GM15510 (cell line): Measurements from ENCODE around the gene RPLP1.

Experiments used
- POLR2A ChIP-seq: IDR thresholded peaks from 3 replicates; pipeline ENCODE4 v1.6.1; 2011; ENCODE audit warnings: borderline replicate concordance; ENCODE audit not compliant: insufficient read length; ENCODE audit errors: extremely low read depth

The RPLP1 gene

DNA sequence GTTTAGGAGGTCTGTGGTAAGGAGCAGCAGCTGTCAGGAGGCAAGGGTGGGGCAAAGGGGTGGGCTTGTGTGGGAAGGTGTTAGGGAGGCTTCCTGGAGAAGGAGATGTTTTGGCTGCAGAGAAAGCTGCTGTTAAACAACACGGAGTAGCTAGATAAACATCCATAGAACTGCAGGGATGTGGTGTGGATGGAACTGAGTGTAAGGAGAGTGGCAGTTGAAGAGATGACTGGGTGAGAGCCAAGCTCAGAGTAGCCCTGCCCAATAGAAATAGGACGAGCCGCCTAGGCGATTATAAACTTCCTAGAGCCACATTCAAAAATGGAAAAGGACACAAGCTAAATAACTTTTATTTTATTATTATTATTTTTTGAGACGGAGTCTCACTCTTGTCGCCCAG is 19.9 kb downstream of the RPLP1 start:
- no peak for TF ChIP-seq POLR2A

DNA sequence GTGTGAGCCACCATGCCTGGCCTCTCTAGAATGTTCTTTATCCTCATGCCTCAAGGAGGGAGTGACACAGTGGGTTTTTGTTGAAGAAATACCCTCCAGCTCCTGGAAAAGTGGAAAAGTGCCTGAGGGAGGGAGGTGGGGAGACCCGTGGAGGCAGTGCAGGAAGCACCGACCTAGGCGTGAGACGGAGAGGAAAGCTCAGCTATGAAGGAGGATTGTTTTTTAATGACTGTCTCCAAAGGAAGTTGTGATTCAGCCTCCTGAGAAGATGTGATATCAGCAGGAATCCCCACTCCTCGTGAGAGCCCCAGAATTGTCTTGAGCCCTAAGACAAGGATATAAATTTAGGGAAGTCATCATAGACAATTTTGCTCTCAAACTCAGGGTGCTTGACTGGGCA is 21.7 kb downstream of the RPLP1 start:
- TF ChIP-seq POLR2A, result no peak

DNA sequence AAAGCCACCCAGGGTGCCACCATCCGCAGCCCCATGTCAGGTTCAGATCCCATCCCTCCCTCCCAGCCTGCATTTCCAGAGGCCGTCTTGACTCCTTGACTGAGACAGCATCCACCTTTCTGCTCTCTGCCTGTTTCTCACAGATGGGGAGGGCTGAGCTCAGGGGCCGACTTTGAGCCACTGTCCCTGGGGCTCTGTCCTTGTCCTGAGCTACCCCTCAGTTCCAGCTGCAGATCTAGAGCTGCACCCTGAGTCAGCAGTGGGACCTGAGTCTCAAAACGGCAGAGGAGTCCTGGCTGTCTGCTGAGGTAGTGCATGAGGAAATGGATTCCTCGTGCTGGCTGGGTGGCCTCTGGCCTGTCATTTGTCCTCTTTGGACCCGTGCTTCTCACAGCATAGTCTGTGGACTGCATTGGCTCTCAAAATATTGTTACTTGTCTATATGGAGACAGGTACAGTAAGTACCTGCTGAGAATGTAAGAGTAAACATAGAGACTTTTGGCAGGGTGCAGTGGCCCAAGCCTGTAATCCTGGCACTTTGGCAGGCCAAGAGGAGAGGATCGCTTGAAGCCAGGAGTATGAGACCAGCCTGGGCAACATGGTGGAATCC is 22.3 kb downstream of the RPLP1 start:
- TF ChIP-seq POLR2A, result no peak

DNA sequence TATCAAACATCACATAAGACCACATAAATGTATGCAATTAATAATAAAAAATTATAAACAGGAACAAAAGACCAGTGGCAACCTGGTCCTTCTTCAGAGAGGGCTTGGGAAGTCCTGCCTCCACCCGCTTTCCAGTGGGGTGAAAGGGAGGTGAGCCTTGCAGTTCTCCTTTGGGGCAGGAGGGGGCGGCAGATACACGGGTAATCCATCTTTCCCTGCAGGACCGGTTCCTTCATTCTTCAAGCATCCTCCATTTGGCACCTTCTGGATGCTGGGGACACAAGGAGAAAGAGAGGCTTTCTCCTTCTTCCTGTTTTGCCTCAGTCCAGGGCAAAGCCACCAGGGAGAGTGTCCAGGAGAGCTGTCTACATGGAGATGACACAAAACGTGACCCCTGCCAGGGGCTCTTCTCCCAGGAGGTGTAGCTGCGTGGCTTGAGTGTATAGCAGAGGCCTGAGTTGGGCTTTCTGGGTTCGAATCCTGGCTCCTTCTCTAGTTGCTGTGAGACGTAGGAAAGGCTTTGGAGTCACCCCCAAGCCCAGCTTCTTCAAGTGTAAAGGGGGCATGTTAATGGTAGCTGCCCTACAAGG is 23.2 kb downstream of the RPLP1 start:
- no peak for TF ChIP-seq POLR2A

DNA sequence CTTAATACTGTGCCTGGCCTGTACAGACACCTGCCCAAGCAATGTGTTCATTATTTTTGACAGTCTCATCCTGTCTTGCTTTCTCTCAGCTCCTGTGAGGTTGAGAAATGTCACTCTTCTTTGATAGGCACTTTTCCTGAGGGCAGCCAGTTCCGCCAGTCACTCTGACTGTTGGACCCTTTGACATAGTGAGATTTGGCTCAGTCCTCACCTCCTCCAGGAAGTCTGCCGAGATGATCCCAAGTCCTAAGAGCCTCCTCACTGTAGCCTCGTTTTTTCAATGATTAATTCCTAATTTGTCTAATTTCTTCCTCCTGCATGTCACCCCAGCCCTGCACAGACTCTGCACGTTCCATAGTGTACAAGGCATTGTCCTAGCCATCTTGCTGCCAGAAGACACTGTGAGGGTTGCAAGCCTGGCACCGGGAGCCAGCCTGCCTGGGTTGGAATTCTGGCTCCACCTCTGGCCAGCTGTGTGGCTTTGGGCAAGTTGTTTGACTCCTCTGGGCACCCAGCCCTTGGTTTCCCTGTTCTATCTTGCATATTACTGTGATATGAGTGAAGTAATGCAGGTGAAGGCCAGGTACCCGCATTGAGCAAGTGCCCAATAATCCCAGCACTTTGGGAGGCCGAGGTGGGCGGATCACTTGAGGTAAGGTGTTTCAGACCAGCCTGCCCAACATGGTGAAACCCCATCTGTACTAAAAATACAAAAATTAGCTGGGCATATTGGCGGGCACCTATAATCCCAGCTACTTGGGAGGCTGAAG is 24.3 kb downstream of the RPLP1 start:
- TF ChIP-seq POLR2A, result no peak

DNA sequence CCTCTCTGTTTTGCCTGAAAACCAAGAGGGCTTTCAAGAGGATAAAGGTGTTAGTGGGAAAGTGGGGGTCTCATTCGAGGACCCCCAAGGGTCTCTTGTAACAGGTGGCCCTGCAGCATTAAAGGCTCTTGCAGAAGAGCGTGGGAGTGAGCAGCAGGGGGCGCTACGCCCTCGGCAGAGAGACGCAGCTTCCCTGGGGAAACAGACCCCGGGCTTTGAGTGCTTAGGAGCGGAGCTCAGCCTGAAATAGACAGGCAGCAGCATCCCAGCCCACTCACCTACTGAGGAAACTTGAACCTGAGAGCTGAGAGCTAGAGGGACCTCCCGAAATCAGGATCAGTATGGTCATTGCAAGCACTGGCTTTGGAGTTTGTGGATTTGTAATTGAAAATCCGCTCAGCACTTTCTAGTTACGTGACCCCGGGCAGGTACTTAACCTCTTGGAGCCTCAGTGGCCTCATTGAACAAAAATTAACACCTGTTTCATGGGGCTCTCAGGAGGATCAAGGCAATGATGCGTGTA is 25.7 kb downstream of the RPLP1 start:
- no peak for TF ChIP-seq POLR2A

DNA sequence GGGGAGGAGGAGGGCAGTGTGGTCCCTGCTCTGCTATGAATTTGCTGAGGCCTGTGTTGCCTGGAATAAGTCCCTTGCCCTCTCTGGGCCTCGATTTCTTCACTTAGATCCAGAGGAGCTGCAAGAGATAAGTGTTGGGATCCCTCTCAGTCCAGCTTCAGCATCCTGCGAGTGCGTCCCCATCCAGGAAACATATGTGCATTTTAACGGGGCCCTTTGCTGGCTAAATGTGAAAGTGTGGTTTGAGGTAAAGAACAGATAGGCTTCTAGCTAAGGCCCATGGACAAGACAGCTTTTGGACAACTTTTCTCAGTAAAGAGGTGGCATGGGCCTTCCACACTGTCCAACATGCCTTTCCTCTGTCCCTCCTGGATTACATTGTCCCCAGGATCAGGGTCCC is 26.5 kb downstream of the RPLP1 start:
- no peak for TF ChIP-seq POLR2A

DNA sequence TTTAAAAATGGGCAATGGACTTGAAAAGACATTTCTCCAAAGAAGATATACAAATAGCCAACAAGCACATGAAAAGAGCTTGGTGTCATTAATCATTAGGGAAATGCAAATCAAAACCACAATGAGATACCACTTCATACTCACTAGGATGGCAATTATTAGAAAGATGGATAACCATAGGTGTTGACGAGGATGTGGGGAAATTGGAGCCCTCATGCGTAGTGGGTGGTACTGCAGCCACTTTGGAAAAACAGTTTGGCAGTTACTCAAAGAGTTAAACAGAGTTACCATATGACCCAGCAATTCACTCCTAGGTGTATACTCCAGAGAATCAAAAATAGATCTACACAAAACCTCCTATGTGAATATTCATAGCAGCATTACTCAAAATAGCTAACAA is 27.4 kb downstream of the RPLP1 start:
- TF ChIP-seq POLR2A, result no peak

DNA sequence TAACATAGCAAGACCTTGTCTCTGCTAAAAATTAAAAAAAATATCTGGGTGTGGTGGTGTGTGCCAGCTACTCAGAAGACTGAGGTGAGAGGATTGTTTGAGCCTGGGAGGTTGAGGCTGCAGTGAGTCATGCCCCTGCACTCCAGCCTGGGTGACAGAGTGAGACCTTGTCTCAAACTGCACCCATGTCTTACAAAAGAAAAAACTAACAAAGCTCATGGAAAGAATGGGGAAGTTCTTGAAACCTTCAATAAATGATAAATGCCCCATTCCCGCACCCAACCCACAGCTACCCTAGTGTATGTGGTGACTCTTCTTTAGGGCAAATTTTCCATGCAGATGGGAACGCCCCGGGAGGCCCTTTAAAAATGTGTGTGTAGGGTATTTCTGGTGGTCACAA is 28.3 kb downstream of the RPLP1 start:
- TF ChIP-seq POLR2A, result no peak

DNA sequence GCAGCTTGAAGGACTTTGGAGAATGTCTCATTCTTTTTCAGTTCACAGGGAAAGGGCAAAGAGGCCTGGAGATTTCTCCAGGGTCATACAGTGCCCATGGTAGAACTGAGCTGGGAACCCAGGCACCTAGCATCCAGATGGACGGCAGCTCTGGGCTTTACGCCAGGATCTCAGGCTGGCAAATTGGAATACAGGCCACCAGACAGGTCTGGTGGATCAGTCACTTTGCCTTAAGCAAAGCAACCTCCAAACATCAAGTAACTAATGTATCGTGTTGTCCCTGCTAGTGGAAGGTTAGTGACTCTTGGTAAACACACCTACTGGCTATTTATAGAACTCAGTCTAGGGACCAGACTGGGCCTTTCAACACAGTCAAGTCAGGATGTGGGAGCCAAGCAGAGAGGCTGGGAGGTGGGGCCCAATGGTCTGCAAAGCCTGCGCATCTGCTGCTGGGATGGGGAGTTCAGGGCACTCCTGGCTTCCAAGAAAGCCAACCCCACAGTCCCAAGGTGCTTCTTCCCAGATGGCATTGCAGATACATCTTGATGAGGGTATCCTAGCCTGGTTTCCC is 30.2 kb downstream of the RPLP1 start:
- TF ChIP-seq POLR2A, result no peak

DNA sequence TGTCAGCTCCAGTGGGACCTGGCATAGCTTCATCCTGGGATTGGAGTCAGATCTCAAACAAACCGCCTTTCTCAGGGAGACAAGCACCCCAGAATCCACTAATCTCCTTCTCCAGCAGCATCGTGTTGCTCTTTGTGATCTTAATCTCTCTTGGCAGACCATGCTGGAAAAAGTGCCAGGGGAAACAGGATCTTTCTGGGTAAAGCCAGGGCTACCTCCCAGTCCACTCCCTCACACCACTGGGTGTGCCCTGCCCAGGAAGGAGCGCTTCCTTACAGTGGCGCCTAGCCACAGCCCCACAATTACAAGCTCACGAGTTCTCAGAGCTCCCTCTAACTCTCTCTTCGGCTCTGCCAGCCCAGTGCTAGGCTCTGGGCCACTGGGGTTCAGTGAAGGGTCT is 32.2 kb downstream of the RPLP1 start:
- TF ChIP-seq POLR2A, result no peak

DNA sequence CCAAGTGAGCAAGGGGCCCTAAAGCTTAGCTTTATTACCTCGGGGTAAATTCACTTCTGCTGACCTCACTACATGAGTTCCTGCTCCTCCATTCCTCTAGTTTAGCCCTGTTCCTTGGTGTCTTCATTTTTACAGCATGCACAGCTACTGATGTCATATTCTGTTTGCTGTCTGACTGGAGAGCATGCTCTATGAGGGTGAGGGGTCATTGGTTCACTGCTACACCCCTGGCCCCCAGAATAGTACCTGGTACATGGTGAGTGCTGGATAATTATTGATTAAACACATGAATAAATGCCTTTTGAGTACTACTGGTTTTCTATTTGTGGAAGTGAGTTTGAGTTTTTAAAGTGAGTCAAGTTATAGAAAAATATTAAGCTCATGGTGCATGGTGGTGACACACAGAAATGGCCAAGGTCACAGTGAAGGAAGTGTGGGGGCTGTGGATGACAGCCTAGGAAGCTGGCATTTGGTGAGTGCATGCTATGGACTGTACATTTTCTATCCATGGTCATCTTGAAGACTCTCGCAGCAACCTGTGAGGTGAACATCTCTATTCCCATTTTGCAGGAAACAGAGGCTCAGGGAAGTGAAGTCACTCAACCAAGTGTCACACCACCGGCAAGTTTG is 34.0 kb downstream of the RPLP1 start:
- no peak for TF ChIP-seq POLR2A

DNA sequence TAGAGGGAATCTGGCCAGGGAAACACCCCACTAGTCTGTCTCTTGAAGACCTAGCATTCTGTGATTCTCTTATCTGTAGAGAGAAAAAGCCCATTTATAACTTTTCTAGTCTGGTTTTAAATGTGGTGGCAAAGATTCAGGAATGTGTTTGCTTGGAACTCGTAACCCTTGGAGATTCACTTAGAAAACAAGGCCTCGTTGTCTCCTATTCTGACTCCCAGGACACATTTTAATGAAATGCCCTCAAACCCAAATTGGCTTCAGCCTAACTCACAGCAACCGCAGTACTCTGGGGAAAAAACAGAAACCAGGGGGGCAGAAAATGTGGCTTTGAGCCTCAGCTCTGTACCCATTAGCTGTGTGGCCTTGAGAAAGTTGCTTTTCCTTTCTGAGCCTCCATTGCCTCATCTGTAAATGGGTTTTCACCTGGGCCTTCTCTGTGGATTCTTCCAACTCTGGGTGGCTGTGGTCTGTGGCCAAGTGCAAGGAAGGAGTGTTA is 36.5 kb downstream of the RPLP1 start:
- no peak for TF ChIP-seq POLR2A

DNA sequence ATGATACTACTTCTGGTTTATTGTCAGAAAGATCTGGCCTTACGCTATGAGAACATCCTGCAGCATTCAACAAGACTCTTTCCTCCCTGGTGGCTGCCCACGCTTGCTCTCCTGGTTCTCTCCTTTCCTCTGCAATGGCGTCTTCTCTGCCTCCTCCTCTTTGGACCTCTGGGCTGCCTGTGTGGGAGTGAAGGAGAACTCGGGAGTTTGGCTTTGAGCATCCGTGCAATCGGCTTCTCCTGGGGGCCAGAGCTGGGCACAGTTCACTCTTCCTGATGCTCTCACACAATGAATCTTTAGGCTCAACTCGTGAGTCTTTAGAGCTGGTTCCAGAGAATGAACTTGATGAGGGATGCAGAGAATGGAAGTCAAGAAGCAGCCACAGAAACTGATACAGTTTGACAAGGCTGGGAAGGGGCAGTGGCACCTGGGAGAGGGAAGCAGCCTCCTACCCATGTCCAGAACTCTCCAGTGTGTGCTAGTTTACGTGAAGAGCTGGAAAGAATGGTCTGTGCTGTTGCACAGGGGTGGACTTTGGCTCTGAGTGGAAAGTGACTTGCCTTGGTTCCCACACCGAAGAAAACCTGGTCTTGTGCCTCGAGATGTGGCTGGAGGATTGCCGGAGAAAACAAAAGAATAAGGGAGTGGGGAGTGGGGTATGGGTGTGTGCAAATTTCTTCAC is 37.9 kb downstream of the RPLP1 start:
- TF ChIP-seq POLR2A, result no peak
